Bone marrow (tissue), 2 donors: ENCODE results near the gene PRRX1.

Experiments
- DNase-seq, 2 donors: peaks; one replicate each; lab custom pipeline; 2025; lab: John Stamatoyannopoulos, UW

Gene PRRX1

GRCh38 chr1:170664828-170665612 lies 1.1 kb downstream of the PRRX1 start:
- DNase-seq, result no peak

GRCh38 chr1:170665629-170666028 lies 1.7 kb downstream of the PRRX1 start:
- no peak for DNase-seq

GRCh38 chr1:170666541-170667254 lies 2.8 kb downstream of the PRRX1 start:
- no peak for DNase-seq

GRCh38 chr1:170668209-170669106 lies 4.5 kb downstream of the PRRX1 start:
- DNase-seq, result no peak

DNA sequence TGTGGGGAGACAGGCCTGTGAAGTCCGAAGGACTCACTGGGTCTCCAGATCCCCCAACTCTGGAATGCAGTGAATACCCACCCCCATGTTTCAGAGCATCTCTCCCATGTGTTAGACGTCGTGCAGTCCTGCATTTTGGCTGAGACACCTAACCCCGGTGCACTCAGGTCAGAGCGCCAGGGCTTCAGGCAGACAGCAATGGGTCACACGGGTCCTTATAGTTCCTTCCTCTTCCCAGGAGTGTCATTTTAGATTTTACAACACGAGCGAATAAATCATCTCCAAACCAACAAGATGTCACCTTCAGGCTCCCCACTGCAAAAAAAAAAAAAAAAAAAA lies 5.1 kb downstream of the PRRX1 start:
- DNase-seq, result no peak

DNA sequence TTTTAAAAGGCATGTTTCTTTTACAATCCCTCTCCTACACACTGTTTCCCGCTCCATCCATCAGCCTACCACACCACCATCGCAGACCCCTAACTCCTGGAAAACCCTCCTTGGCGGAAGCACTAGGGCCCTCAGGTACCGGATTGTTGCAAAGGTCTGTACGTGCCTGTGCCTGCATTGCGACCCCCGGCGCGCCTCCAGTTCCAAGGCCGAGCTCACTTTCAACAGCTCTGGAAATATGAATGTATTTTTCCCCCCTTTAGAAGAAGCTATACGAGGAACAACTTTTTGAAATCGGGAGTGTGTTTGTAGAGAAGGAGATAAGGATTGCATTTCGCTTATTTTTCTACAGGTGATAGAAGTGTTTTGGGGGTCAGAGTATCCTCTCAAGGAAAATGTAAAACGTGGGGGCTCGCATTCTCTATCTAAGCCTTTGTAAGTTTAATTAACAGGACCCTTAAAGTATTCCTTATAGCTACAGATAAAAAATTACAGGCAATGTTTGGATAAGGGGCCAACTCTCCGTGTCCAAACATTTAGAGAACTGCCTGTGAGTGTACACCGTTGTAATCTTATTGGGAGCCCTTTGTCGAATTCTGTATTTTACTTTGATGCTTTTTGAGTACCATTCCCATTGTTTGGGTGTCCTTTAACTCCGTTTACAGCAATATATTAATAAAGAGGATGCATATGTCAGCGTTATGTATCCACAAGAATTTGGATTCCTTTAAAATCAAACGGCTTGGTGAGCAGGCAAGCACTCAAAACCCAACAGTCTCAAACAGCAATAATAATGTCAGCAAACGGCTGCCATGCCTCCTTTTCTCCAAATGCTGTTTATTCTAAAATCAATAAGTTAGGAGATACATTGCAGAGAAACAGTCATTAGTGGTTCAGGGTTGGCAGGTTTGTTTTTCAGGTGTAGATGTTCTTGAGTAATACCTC lies 5.9 kb downstream of the PRRX1 start:
- no peak for DNase-seq

DNA sequence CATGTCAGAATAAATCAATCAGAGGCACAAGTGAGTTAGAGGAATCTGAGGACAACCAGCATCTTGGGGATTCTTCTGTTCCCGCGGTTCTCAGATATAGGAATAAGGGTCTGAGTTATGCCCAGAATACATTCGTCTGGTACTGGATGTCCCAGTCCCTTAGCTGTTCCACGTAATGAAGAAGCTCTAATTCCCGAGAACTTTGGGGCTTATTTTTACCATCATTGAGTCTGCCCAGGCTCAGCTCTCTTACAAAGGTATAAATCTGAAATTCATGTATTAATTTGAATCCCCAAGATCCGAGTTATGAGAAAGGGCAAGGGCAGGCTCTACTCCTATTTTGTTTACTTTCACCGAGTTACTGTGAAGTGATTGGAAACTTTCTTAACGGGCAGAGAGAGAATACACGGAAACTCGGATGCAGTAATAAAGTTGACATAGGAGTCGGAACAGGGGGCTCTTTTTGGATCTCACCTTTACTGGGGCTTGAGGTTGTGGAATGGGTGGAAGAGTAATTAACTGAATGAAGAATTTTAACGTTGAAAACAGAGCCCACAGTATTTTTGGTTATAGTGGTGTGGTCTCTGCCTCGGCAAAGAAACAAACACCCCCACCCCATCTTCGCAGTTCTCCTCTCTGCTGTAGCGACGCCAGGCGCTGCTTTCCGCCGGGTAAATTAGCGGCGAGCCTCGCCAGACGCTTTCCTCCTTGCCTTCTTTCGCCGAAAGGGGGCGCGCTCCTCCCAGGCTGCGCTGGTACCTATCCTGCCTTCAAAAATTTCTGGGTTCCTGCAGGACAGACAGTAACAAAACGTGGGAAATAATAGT lies 7.1 kb downstream of the PRRX1 start:
- DNase-seq, result no peak

GRCh38 chr1:170671629-170671963 lies 7.7 kb downstream of the PRRX1 start:
- no peak for DNase-seq

GRCh38 chr1:170672316-170672715 lies 8.4 kb downstream of the PRRX1 start:
- DNase-seq, result no peak

DNA sequence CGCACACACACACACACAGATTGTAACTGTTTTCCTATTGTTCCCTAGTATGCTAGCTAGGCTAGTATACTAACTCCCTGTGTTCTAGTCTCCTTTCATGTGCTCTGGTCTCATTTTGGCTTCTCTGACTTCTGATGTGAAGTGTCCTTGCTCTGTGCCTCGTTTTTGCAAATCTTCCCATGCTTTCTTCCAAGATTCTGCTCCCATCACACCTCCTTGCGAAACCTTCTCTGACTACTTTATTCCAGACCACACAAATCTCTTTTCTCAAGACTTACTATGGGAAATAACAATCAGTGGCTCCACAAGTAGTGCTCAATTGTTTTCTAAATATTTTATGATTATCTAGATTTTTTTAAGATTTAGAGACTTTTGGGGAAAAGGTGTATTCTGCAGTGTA lies 10.3 kb downstream of the PRRX1 start:
- DNase-seq, result no peak

DNA sequence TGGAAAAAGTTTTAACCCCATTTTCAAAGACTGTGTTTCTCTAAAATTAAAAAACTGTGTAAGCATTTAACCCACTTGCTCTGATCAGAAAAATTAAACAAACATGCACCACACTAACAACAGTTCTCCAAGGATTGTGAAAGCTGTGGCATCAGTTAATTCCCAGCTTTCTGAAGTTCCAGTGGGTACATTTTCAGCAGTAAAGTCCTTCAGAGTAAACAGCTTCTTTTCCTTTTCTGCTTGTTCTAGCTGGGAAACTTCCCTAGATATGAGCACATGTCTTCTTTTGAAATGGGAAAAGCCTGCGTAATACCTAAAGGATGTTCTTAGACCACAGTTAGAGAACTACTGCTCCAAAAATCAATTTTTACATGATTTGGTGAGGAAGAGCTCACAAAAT lies 11.1 kb downstream of the PRRX1 start:
- no peak for DNase-seq

- no peak for DNase-seq
Observed at GRCh38 chr1:170675865-170676264, 11.9 kb downstream of the PRRX1 start.

- DNase-seq, result no peak
Observed at GRCh38 chr1:170676628-170677027, 12.7 kb downstream of the PRRX1 start.

DNA sequence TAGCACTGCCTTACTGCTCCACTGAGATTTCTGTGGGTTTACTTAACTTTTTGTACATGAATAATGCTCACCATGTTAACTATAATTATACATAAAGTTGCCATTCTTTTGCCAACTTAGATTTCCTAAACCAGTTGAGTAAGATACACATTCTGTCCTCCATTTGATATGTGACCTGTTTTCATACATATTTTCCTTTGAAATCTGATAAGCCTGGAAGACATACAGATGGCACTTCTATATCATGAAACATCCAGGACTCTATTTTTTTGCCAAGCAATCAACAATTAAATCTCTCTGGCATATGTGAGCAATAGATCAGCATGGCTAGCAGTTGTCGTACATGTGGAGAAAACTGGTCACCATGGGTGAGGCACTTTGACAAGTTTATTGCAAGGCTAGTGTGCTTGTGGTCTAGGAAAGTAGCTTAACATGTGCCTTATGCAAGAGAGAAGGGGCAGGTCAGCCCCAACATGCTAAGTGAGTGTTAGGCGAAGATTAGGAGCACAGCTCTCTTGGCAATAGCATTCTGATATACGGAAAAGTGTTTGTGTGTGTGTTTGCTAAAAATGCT lies 14.2 kb downstream of the PRRX1 start:
- no peak for DNase-seq

DNA sequence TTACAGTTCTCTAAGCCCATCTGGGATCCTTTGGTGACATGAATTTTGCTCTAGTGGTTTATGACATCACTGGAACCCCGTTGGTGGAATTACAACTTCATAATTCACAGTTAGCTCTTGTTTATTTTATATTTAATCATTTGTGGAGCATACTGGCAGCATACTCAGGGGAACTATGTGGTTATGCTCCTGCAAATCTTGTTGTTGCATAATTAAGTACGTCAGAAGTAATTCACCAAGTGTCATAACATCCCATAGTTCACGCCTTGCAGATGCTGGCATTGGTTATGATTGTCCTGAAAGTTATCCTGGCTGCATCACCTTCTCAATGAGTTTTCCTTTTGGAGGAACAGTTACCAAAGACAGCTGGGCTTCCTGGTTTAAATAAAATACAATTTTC lies 16.5 kb downstream of the PRRX1 start:
- DNase-seq, result no peak

- DNase-seq, result no peak
Observed at GRCh38 chr1:170682169-170682568, 18.2 kb downstream of the PRRX1 start.

DNA sequence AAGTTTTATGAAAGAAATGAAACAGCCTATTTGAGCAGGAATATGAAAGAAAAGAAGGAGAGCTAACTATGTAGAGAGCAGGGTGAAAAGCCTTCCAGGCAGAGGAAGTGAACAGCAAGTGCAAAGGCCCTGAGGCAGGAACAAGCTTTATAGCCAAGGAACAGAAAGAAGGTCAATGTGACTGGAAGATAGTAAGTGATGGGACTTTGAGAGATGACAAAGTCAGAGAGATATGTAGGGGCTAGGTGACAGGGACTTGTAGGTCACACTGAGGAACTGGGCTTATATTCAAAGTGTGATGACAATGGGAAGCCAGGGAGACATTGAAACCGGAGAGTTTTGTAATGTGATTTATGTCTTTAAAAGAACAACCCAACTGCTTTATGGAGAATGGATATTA lies 18.9 kb downstream of the PRRX1 start:
- DNase-seq, result no peak

DNA sequence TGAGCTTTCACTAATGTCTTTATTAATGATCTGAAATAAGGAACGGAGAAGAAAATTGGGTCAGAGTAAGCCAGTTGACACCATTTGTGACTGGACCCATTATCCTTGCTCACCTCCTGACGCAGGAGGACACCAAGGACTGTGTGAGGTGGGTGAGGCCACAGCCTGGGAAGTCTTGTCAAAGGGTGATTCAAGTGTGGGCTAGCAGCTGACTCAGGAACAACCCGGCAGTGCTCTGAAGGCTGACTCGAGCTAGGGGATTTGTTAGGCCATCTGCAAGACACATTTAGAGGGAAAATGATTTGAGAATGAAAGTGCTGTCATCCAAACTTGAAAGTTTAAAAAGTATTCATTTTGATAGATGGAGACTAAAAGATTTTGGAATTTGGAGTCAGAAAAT lies 21.2 kb downstream of the PRRX1 start:
- DNase-seq, result no peak

DNA sequence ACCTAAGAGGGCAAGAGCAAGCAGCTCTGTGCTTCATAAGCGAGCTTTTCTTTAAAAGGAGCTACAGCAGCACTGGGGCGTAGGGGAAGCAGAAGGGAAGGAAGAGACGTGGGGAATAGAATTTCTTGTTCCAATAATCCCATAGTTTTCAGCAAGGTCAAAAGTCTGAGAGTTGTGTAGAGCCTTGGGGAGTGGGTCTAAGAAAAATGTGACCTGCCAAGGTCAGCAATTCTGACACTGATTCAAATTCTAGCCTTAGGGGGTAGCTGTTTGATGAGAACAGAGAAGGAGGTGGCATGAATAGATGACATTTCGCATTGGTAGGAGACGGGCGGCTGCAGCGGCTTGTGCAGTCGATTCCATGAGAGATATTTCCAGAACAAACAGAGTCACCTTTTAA lies 22.4 kb downstream of the PRRX1 start:
- no peak for DNase-seq

DNA sequence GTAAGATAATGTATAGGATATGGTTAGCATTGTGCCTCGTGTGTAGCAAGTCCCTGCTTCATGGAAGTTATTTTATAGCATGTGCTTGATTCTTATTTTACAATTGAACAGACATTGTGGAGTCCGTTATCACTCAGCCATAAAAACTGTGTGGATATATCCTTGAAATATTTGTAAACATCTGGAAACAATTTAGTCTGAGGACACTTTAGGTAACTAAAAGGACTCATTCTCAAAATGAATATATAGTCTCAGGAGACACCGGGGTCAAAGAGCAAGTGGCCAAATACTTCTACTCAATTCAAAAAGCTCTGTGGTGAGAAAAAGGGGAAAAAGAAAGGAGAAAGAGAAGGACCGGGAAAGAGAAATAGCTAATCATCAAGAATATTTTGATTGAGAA lies 23.7 kb downstream of the PRRX1 start:
- no peak for DNase-seq

DNA sequence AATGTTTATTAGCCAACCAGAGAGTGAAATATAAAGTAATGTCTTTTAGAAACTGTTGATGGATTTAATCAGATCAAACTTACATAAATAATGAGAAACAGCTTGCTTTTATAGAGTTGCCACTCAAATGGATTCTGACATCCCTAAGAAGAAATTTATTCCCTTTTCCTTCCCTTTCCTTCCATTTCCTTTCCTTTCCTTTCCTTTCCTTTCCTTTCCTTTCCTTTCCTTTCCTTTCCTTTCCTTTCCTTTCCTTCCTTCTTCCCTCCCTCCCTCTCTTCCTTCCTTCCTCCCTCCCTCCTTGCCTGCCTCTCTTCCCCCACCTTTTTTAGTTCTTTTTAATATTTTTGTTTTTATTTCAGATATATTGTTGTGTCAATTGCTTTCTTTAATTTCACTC lies 27.3 kb downstream of the PRRX1 start:
- DNase-seq, result no peak
